NCI-H1436 treated with DMSO at 0.1 percent for 48 hours (cell line): Measurements from ENCODE around the gene FOXO1.
"Not testable (repeated sequence)": the region's sequence is repeated elsewhere in the genome, so short reads cannot be mapped to it uniquely, and the experiment has no call there.

Experiments
- DNase-seq: peaks from one replicate; lab custom pipeline; 2025; lab: John Stamatoyannopoulos, UW

Gene FOXO1

DNA sequence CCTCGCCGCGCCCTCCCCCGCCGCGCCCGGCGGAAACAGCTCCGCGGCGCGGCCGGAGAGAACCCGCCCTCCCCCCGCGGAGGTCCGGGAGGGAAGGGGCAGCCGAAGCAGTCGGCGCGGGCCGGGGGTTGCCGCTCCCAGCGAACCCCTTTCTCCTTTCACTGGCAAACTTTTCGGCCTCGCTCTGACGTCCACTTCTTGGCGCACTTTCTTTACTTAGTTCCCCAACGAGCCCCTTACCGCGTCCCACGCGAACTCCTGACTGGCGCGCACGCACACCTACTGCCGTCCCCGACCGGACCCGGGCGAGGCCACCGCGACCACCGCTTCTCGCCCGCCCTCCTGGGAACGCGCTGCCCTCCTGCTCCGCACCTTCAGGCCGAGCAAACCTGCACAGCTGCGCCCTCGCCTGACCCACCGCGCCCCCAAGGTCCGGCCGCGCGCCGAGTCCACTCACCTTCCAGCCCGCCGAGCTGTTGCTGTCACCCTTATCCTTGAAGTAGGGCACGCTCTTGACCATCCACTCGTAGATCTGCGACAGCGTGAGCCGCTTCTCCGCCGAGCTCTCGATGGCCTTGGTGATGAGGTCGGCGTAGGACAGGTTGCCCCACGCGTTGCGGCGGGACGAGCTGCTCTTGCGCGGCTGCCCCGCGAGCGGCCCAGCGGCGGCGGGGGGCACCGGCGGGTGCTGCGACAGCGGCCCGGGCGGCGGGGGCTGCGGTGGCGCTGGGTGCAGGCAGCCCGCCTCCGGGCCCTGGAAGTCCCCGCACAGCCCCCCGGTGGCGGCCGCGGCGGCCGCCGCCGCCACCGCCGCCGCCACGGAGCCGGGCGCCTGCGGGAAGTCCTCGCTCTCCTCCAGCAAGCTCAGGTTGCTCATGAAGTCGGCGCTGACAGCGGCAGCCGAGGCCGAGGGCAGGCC, 1.1 kb downstream of the FOXO1 start:
- no peak for DNase-seq

DNA sequence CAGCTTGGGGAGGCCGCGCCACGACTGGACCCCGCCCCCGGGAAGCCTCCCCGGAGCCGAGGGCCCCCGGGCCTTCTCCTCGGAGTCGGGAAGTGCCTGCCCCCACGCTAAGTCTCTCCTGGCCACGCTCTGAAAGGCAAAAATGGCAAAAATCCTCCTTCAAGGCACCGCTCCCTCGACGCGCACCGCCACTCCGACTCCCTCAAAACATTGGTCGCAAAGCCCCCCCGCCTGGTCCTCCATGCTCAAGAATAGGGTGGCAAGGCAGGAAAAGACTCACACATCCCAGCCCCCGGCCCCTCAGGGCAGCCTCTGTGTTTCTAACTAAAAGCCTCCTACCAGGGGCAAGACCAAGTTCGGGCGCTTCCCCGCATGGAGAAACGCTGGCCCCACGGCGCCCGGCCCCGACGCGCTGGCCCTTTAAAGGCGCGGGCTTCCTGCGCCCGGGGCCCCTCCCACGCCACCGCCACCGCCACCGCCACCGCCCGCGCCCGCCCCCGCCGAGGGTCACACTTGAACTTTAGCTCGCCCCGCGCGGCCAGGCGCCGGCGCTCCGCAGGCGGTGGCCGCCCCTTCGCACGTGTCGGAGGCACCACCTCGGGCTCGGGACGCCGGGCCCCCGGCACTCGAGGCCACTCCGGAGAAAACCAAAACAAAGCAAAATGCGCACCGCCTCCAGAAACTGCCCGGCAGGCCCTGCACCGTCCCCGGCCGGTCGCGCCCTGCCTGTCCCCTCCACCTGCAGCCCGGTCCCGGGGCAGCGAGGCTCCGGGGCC, 1.9 kb downstream of the FOXO1 start:
- DNase-seq: no peak

DNA sequence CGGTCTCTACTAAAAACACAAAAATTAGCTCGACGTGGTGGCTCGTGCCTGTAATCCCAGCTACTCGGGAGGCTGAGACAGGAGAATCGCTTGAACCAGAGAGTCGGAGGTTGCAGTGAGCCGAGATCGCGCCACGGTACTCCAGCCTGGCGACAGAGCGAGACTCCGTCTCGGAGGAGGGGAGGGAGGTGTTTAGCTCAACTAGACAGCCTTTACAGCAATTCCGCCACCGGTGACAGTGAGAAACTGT, 2.4 kb downstream of the FOXO1 start:
- not testable (repeated sequence) for DNase-seq

DNA sequence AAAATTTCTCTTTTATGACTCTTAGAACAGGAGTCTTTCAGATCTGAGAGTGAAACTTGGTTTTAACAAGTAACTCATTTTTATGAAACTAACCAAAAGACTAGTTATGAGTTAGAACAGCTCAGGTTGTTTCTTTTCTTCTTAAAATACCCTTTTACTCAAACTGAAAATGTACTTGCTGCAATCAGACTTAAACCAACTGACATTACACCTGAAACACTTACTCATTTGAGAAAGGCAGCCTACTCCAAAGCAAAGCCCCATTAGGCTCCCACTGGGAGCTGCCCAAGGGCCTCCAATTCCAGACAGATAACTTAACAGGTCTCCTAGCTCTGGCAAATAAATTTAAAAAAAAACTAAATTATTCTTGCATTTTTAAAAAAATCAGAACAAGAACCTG, 3.6 kb downstream of the FOXO1 start:
- DNase-seq: no peak

DNA sequence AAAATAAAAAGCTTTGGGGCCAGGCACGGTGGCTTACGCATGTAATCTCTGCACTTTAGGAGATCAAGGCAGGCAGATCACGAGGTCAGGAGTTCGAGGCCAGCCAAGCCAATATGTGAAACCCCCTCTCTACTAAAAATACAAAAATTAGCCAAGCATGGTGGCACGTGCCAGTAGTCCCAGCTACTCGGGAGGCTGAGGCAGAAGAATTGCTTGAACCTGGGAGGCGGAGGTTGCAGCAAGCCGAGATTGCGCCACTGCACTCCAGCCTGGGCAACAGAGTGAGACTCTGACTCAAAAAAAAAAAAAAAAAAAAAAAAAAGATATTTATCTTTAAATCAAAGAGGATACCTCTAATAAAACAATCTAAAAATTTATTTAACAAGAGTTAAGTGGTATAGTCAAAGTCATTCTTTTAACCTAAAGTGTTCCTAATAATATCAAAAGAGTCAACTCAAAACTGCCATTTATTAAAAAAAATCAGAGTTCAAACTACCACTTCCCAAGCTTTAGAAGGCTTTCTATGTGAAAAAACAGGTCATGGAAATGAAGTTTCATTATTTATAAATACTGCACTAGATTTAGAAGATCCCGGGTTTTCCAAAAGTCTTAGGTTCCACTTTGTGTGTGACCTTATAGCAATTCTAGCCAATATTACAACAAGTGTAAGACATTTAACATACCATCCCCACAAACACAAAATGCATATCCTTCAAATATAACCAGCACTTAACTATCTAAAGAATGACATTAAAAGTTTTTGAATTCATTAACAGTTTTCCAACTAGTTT, 4.4 kb downstream of the FOXO1 start:
- no peak for DNase-seq

DNA sequence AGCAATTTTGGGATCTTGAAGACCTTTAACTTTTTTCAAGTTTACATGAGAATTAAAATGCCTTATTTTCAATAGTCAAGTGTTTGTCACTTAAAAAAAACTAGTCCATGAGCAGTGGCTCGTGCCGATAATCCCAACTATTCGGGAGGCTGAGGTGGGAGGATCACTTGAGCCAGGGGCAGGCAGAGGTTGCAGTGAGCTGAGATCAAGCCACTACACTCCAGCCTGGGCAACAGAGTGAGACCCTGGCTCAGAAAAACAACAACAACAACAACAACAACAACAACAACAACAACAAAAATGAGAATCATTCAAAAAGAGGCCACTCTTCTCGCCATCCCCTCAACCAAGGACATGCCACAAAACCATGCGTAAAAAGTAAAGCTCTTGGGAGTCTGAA, 5.7 kb downstream of the FOXO1 start:
- no peak for DNase-seq

DNA sequence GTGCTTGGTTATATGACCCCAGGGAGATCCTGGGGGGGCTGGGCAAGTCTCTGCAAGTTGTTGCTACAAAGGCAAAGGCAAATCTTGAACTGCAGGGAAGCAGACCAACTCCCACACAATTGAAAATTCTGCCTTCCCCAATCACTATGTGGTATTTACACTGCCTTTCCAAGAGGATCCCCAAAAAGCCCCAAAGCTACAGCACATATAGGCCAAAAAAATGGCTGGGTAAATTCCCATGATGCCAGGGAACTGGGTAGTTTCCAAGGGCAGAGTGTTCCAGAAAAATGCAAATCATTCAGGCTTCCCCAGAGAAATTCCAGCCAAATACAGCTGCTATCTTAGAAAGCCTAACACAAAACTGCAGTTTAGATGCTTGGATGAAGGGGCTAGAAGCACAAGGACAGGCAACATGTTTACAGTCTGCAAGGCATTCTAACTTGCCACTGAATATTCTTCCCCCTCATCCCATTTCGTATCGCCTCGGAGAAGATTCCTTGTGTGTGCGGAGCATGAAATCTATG, 6.2 kb downstream of the FOXO1 start:
- DNase-seq: no peak

DNA sequence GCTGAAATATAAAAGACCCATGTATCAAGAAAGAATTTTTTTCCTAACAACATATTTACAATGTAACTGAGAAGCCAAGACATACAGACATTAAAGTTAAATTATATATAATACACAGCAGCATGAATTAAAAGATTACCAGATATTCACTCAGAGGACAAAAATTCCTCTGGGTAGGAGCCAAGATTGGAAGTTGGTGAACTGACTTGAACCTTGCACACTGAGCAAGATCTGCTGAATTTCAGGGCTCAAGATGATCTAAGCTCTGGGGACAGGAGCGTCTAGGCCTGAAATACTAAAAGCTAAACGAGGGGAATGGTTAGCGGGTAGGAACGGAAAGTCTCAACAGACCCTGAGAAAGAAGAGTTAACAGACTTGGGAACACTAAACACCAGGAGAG, 8.5 kb downstream of the FOXO1 start:
- DNase-seq: no peak

DNA sequence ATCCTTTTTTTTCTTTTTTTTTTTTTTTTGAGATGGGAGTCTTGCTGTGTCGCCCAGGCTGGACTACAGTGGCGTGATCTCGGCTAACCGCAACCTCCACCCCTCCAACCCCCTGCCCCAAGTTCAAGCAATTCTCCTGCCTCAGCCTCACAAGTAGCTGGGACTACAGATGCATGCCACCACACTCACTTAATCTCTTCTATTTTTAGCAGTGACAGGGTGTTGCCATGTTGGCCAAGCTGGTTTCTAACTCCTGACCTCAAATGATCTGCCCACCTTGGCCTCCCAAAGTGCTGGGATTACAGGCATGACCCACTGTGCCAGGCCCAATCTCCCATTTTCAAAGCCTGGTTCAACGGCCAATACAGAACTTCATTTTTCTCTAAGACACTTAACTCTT, 9.1 kb downstream of the FOXO1 start:
- no peak for DNase-seq

DNA sequence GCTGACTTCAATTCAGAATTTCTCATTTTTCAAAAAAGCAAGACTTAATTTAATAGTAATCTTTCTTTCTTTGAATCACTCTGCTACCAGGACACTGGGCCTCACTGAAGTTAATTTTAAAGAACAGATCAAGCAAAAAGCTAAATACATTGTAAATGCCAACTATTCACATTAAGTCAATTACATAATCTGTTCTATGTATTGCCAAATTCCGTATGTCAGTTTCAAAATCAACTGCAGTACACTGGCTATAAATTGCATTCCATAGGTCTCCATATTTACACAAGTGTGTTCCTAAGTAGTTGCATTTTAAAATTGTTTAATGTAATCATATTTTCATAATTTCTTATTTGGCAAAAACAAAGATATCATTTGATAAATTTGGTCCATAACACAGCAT, 10.1 kb downstream of the FOXO1 start:
- DNase-seq: no peak

DNA sequence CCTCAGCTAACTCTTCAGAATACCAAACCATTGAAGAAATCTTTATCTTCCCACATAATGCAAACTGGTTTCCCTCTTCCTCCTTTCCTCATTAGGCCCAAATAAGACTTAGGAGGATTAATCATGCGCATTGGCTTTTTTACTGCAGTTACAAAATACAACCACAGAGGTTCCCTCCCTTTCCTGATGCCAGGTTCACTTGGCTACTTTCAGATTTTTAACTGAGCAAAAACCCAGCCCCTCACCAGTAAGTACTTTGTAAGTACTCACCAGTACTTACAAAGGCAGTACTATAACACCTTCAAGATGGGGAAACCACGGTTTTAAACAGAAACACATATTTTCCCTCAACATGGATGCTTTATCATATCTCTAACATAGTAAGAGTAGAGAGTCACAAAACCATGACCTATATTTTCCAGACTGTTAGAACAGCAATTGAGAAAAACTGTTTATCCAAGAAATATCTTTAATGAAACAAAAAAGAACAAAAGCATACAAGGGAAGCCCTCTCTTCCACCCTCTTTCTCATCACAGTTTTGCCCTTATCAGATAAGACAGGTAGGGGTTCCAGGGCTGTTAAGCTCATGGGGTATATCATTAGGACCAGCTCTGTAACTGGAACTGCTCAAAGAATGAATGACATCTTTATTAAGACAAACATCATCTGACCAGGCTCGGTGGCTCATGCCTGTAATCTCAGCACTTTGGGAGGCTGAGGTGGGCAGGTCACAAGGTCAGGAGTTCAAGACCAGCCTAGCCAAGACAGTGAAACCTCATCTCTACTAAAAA, 12.7 kb downstream of the FOXO1 start:
- no peak for DNase-seq

DNA sequence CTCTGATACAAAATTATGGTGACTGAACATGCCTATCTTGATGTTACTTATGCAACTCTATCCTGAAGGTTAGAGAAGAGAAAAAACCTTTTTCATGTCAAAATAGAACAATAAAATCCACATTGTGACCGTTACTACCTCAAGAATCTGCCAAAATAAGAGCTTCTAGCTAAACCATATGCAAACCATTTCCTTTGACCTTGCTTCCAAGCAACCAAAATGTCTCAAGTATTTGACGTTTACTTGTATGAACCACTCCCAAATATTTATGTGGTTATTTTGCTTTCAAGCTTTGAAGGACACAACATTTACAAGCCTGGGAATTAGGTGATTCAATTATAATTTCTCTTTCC, 13.9 kb downstream of the FOXO1 start:
- DNase-seq: no peak

DNA sequence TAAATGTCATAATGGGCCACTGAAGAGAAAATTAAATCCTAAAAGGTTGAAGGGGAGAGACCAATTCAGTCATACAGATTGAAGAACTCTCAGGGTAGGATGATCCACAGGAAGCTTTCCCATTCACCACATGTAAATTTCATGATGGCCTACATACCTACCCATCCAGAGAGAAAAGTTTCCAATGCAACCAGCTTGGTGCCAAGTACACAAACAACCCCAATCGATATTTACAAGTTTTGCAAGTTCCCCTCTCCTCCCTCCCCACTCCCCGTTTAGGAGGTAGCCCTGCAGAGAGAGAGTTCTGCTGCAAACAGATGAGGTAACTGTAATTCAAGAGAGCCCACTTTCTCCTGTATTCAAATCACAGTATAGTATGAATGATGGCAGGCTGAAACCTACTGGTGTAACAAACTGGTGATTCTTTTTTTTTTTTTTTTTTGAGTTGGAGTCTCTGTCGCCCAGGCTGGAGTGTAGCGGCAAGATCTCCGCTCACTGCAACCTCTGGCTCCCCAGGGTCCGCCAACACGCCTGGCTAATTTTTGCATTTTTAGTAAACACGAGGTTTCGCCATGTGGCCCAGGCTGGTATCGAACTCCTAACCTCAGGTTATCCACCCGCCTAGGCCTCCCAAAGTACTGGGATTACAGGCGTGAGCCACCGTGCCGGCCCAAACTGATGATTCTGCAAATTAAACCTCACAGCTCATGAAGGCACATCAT, 14.4 kb downstream of the FOXO1 start:
- DNase-seq: no peak

DNA sequence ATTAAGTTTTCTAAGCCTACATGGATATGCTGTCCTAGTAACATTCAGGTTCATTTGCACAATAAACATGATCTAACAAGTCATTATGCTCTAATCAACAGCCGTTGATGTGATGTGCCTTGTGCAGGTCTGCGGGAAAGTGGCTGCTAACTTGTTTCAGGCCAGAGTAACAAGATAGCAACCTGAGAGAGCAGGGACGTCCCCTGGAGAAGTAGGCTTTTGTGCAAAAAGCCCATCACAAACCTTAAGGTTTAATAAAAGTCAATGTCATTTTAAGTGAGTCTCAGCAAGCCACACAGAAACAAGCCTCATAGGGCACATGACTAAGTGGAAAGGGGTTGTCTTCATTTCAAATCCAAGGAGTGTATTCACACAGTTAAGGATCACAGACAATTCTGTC, 17.6 kb downstream of the FOXO1 start:
- DNase-seq: no peak

DNA sequence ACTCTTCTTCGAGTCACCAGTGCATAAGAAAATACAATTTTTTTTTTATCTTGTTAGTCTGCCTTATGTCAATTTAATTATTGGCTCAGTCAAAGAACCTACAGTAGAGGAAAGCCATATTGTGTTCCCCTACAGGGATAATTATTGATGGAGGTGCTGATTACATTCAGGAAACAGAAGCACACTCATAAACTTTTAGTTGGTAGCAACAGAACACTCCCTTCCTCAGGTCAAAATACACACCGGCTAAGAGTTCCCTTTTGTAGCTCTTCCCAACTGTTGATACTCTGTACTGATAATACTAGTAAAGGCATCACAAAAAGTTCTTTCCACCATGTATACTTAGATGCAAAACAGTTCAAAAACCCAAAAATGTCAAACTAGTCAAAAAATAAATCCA, 18.4 kb downstream of the FOXO1 start:
- DNase-seq: no peak

DNA sequence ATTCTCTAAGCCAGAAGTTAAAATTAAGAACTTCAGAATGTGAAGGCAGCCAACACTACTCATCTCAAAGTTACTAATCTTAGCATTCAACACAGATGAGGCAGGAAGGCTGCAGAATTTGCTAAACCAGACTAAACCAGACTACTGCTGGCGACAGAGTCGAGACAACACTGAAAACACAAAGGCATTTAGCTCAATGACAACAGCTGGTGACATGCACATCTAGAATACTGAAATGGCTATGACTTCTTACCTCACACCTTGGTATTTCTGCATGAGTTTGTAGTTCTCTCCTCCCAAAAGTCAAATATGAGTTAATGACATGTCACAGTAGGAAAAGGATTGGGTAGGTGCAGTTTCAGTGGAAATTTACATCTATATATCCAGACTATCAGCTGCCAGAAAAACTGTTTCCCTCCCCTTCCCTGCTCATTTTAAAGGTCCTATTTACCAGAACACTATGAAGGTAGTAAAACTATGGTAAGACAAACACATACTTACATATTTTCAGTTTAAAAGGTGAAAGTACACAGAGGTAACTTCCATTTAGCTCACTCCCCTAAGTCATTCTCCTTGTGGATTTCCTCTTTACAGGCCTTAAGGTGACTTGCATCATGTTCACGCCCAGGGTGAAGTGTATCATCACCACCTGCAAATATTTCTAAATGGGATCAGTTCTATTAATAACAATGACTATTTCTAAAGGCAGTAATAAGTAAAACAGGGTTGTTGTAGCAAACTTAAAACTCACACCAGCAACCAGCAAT, 21.4 kb downstream of the FOXO1 start:
- no peak for DNase-seq

DNA sequence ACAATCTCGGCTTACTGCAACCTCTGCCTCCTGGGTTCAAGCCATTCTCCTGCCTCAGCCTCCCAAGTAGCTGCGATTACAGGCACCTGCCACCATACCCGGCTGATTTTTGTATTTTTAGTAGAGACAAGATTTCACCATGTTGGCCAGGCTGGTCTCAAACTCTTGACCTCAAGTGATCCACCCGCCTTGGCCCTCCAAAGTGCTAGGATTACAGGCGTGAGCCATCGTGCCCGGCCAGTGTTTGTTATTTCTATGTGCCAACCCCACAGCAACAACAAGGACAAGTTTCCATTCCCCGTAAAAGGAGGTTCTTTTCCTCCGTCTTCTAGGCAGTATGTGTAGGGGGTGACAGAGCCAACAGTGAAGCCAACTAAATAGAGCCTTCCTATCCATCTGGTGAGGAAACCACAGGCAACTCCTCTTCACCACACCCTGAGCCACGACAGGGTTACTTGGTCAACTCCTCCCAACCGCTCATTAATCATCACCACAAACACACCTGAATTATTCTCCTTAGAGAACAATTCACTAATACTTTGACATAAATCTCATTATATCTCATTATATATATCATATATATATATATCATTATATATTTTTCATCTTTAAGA, 25.5 kb downstream of the FOXO1 start:
- no peak for DNase-seq

DNA sequence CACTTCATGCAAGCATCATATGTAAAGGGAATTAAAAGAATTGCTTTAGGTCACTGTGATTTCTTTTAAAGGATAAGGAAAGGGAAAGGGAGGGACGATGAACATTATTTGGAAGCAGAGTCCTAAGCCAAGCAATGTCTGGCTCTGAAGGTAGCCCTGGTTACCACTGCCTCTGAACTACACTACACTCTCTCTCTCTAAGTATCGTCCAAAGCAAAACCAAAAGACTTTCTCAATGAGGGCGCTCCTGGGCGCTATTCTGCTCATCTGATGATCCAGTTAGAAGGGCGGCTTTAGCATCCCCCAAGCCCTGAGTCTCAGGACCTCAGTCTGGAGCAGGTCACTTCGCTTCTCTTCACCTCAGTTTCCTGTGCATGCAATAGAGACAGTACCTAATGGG, 26.2 kb downstream of the FOXO1 start:
- DNase-seq: no peak

DNA sequence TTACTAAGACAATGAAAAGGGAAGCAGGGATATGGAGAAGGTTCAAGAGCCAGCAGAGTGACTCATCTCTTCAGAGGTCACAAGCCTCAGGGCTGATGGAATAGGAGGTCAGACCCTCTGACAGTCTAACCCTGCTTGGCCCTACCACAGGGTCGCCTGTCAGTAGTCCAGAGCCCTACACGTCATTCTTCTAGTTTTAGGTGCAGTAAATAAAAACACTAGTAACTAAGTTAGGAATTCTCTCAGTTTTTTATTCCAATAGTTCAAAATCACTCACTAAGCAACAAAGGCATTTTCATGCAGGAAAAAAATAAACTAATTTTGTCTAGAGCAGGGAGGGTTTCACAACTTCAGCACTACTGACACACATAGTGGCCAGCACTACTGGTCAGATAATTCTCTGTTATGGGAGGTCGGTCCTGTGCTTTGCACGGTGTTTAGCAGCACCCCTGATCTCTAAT, 27.2 kb downstream of the FOXO1 start:
- no peak for DNase-seq

DNA sequence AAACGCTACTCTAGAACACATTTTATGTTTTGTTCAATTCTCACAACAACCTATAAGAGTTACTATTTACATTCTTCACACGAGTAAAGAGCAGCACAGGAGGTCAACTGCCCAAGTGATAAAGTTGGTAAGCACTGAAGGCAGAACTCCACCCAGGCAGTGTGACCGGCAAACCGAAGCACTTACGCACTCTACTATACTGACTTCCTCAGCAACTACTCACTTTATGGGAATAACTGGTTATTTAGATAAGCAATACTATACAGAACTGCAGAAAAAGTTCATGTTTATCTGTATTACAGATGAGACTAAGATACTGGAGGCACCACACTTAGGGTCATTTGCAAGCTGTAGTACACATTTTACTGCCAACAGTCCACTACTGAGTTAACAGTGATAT, 28.8 kb downstream of the FOXO1 start:
- DNase-seq: no peak
